ENCODE results near the gene C17orf114.
"Not testable (repeated sequence)": the region's sequence is repeated elsewhere in the genome, so short reads cannot be mapped to it uniquely, and the experiment has no call there.

The C17orf114 gene

GRCh38 chr17:4802228-4802627, at the start of gene C17orf114:
Gene C17orf114, minus strand, starts transcription at chr17:4802328.
- DNase-seq (ENCODE audit: low read depth in 4 of 4, low spot score in 3 of 4) = no peak

- no peak for DNase-seq (ENCODE audit: low read depth in 4 of 4, low spot score in 3 of 4)
Measured at GRCh38 chr17:4851084-4851483, 49.0 kb upstream of the C17orf114 start.

- no peak for DNase-seq (ENCODE audit: low read depth in 4 of 4, low spot score in 3 of 4)
Measured at GRCh38 chr17:4850246-4850645, 48.1 kb upstream of the C17orf114 start.

DNA sequence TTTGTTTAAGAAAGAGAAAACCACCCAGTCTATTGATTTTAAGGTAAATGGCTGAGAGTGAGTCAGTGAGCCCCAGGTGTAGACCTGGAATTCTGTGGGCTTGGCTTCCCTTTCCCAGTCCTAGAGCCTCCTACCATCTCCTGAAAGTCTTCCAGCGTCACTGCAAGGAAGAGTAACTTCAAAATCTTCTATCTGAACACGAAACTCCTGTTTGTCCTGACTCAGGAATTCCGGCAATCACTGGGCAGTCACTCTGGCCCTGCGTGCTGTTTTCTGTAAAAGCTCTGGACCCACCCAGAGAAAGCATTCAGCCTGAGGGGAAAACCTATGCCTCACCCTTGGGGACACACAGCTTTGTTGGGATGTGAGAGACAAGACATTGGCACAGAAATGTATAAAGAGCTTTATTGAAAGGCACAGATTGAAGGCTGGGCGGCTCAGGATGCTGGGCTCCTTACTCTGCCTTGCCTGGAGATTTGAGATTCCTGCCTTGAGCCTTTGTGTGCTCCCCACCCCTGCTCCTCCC, 46.9 kb upstream of the C17orf114 start:
- DNase-seq (ENCODE audit: low read depth in 4 of 4, low spot score in 3 of 4) = no peak

- DNase-seq (ENCODE audit: low read depth in 4 of 4, low spot score in 3 of 4) = no peak
Measured at GRCh38 chr17:4846635-4847390, 44.7 kb upstream of the C17orf114 start.

- no peak for DNase-seq (ENCODE audit: low read depth in 4 of 4, low spot score in 3 of 4)
Measured at GRCh38 chr17:4845118-4845517, 43.0 kb upstream of the C17orf114 start.

DNA sequence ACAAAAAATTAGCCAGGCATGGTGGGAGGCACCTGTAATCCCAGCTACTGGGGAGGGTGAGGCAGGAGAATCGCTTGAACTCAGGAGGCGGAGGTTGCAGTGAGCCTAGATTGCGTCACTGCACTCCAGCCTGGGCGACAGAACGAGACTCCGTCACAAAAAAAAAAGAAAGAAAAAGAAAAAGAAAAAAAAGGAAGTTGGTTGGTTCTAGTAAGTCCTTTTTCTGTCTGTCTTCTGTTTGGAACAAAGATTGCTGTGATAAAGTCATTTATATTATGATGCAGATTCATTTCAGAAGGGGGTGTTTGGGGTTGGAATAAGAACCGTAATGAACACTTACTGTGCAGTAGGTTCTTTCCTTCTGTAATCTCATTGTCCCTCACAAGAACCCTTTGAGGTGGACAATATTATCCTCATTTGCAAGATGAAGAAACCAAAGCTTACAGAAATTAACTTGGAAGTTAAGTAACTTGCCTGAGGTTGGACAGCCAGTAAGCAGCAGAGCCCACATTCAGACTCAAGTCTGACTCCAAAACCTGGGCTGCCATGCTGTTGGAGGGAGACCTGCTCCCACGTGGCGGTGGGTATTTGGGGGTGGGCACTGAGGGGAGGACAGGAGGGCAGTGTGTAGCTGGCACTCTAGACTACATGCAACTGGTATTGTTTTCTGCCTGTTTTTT, 41.3 kb upstream of the C17orf114 start:
- no peak for DNase-seq (ENCODE audit: low read depth in 4 of 4, low spot score in 3 of 4)

GRCh38 chr17:4842376-4842775, 40.2 kb upstream of the C17orf114 start:
- DNase-seq (ENCODE audit: low read depth in 4 of 4, low spot score in 3 of 4) = no peak

DNA sequence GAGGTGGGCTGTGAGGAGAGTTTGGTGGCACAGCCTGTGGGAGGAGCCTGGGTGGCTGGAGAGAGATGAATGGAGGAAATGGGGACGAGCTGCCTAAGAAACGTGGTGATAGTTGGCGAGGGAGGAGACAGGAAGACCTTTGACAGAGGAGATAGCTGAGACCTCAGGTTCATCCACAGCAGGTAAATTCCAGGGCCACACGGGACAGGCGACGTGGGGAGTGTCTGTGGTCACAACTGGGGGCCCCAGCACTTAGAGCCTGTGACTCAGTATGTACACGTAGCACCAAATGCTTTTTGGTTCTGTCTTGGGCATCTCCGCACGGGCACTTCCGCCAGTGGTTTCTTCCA, 38.7 kb upstream of the C17orf114 start:
- DNase-seq (ENCODE audit: low read depth in 4 of 4, low spot score in 3 of 4) = no peak

DNA sequence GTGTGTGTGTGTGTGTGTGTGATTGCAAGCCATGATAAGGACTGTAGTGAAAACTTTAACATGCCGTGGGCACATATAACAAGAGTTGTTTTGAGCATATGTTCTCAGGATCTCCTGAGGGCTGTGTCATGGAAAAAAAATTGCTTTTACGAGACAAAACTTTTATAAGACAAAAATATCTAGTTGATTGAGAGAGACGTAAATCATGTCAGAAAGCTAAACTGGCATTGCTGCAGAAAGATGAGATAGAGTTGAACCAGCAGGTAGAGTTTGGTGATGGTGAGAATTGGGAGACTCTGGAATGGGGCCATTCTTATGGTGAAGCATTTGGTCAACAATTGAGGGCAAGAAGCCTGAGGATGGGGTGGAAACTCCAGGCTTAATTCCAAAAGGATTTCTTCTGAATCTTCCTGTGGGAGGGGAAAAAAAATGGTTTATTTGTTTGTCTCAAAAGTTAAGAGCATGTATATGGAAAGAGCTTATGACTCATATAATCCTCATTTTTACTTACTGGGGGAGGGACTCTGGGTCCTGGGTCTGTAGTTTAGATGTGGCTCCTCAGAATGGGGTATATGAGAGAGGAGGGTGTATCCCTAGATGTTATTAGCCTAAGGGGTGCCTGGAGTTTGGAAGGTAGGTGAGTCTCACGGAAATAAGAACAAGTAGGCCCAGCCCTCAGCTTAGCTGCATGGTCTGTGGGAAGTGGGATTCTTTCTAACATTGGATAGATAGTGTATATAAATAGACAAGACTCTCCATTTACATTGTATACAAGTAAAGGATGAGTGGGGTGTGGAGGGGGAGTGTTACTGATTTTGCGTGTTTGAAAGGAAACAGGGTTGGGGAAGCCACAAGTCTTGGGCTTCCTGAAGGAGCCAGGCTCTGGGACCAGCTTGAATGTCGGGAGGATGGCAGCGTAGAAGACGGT, 38.1 kb upstream of the C17orf114 start:
- no peak for DNase-seq (ENCODE audit: low read depth in 4 of 4, low spot score in 3 of 4)

- no peak for DNase-seq (ENCODE audit: low read depth in 4 of 4, low spot score in 3 of 4)
Measured at GRCh38 chr17:4839221-4839620, 37.1 kb upstream of the C17orf114 start.

- no peak for DNase-seq (ENCODE audit: low read depth in 4 of 4, low spot score in 3 of 4)
Measured at GRCh38 chr17:4838309-4838785, 36.2 kb upstream of the C17orf114 start.

GRCh38 chr17:4837471-4838308, 35.6 kb upstream of the C17orf114 start:
- DNase-seq (ENCODE audit: low read depth in 4 of 4, low spot score in 3 of 4) = no peak

DNA sequence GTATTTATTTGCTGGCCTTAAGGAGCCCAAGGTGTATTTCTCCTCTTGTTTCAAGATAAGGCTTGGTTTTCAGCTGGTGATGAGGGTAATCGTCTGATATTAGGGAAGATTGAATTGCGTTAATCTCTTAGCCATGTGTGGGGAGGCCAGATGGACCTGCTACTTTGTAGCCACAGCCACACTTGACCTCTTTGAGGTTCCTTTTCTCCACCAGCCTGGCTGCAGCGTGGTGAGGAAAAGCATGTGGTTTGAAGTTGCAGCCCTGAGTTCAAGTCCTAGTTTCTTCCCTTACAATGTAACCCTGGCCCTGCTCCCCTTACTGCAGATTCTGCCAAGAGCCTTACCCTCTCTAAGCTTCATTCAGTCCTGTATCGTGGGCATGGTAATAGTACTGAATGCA, 34.1 kb upstream of the C17orf114 start:
- no peak for DNase-seq (ENCODE audit: low read depth in 4 of 4, low spot score in 3 of 4)

GRCh38 chr17:4834681-4835020, 32.5 kb upstream of the C17orf114 start:
- DNase-seq (ENCODE audit: low read depth in 4 of 4, low spot score in 3 of 4) = no peak

GRCh38 chr17:4833941-4834680, 32.0 kb upstream of the C17orf114 start:
- DNase-seq (ENCODE audit: low read depth in 4 of 4, low spot score in 3 of 4) = peak; percentile 44 to 68 (median 46)

GRCh38 chr17:4833178-4833940, 31.2 kb upstream of the C17orf114 start, which contains the start of gene MINK1:
Gene MINK1, plus strand, starts transcription at chr17:4833340. Its CDS starts 244 bp downstream, at chr17:4833584.
- peak; percentile 89 to 93 (median 91) for DNase-seq (ENCODE audit: low read depth in 4 of 4, low spot score in 3 of 4)

DNA sequence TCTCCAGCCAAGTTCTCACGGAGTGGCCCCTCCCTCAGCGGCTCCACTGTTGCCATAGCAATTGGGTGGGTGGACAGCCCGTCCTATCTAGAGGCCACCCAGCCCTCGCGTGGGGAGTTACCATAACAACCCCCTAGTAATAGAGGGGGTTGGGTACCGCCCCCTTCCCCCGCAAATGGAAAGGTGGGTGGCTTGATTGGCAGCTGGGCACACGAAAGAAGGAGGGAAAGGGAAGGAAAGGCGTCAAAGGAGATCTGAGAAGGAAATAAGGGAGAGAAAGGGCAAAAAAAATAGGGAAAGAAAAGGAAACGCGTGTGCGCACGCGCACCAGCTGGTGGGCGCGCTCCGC, 30.7 kb upstream of the C17orf114 start:
- not testable (repeated sequence) for DNase-seq (ENCODE audit: low read depth in 4 of 4, low spot score in 3 of 4)

DNA sequence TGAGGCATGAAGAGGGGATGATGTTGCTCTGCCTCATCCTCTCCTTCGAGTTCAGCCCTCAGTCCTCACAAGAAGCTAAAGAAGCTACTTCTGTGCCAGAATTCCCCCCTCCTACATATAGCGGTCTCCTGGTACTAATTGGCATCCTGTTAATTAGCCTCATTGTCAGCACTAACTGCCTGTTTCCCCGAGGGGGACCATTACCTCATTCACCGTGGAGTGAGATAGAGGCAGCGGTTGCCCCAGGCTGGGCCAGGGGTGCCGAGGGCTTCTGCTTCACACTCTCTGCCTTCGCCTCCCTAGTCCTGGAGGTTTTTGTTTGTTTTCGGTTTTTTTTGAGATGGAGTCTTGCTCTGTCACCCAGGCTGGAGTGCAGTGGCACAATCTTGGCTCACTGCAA, 25.3 kb upstream of the C17orf114 start:
- DNase-seq (ENCODE audit: low read depth in 4 of 4, low spot score in 3 of 4) = no peak

Measured in left renal pelvis (tissue), 4 donors.